ENCODE measurements around the gene PIEZO2.

The PIEZO2 gene

GRCh38 chr18:10843565-10843964 lies 305.8 kb downstream of the PIEZO2 start:
- no peak overlapping the region for H3K27ac ChIP-seq (ENCODE audit: low read length)
- DNase-seq (ENCODE audit: low read depth, low spot score), result no peak
- H3K4me3 ChIP-seq (ENCODE audit: low read length), result no peak overlapping the region
- no CpG with 5 or more reads among the region's 5 CpGs for WGBS (ENCODE audit: insufficient coverage, insufficient read length)
- H3K27me3 ChIP-seq (ENCODE audit: control insufficient read depth, insufficient read depth, low read length), result no peaks in the 10 kb centered on the region
- H3K36me3 ChIP-seq (ENCODE audit: control insufficient read depth, insufficient read depth, low read length), result no peaks in the 10 kb centered on the region
- peaks cover 3% of the 10 kb centered on the region; the same call in 1 of the 2 replicates for H3K4me1 ChIP-seq (ENCODE audit: control insufficient read depth, insufficient read depth, low read length)
- H3K9me3 ChIP-seq (ENCODE audit: control insufficient read depth, insufficient read depth, low read length), result no peaks in the 10 kb centered on the region

DNA sequence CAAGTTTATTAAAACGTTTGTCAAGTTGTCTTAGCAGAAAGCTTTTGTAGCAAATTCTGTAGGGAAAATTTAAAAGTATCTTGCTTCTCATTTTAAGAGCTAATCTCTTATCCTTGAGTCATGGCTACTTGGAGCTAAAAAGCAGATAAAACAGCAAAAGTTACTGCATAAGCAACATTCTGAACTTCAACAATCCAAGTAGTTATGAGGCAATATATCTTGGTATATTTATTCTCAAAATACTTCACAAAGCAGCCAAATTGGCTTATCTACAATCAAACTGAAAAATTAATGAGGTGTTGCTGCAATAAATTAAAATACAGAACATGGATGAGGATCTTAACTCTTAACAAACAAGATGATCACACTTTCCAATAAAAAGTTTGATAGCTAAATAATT lies 306.5 kb downstream of the PIEZO2 start:
- Histone ChIP-seq H3K27me3 (ENCODE audit: control insufficient read depth, insufficient read depth, low read length) (no peaks in the 10 kb centered on the region), H3K27ac (ENCODE audit: low read length) (no peak overlapping the region), H3K36me3 (ENCODE audit: control insufficient read depth, insufficient read depth, low read length) (no peaks in the 10 kb centered on the region), H3K4me1 (ENCODE audit: control insufficient read depth, insufficient read depth, low read length) (peaks cover 1% of the 10 kb centered on the region; the same call in 1 of the 2 replicates), H3K9me3 (ENCODE audit: control insufficient read depth, insufficient read depth, low read length) (no peaks in the 10 kb centered on the region), H3K4me3 (ENCODE audit: low read length) (no peak overlapping the region)
- DNase-seq (ENCODE audit: low read depth, low spot score), result no peak
- no CpG with 5 or more reads among the region's 1 CpG for WGBS (ENCODE audit: insufficient coverage, insufficient read length)

- no CpG with 5 or more reads among the region's 4 CpGs for WGBS (ENCODE audit: insufficient coverage, insufficient read length)
- H3K4me3 ChIP-seq (ENCODE audit: low read length), result no peak overlapping the region
- no peak overlapping the region for H3K27ac ChIP-seq (ENCODE audit: low read length)
- DNase-seq (ENCODE audit: low read depth, low spot score), result no peak
- no peaks in the 10 kb centered on the region for H3K36me3 ChIP-seq (ENCODE audit: control insufficient read depth, insufficient read depth, low read length)
- H3K9me3 ChIP-seq (ENCODE audit: control insufficient read depth, insufficient read depth, low read length), result no peaks in the 10 kb centered on the region
- no peaks in the 10 kb centered on the region for H3K27me3 ChIP-seq (ENCODE audit: control insufficient read depth, insufficient read depth, low read length)
- H3K4me1 ChIP-seq (ENCODE audit: control insufficient read depth, insufficient read depth, low read length), result no peaks in the 10 kb centered on the region
Observed at GRCh38 chr18:10842371-10842770, 307.0 kb downstream of the PIEZO2 start.

DNA sequence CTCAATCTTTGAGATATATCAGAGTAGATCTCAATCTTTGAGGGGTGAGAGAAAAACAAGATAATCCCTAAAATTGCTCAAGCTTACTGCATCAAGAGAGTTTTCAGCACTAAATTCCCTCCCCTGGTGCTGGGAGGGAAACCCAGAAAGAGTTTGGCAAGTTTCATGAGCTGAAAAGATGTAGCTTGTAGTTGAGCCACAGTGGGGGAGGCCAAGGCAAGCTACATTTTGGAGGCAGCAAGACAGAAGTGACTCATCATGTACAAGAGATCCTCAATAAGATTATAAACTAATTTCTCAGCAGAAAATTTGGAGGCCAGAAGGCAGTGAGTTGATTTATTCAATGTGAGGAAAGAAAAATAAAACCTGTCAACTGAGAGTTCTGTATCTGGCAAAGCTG lies 308.2 kb downstream of the PIEZO2 start:
- no peak overlapping the region for H3K27ac ChIP-seq (ENCODE audit: low read length)
- H3K4me3 ChIP-seq (ENCODE audit: low read length), result no peak overlapping the region
- no peaks in the 10 kb centered on the region for H3K36me3 ChIP-seq (ENCODE audit: control insufficient read depth, insufficient read depth, low read length)
- DNase-seq (ENCODE audit: low read depth, low spot score), result no peak
- H3K9me3 ChIP-seq (ENCODE audit: control insufficient read depth, insufficient read depth, low read length), result no peaks in the 10 kb centered on the region
- no peaks in the 10 kb centered on the region for H3K27me3 ChIP-seq (ENCODE audit: control insufficient read depth, insufficient read depth, low read length)
- H3K4me1 ChIP-seq (ENCODE audit: control insufficient read depth, insufficient read depth, low read length), result no peaks in the 10 kb centered on the region

- Histone ChIP-seq H3K9me3 (ENCODE audit: control insufficient read depth, insufficient read depth, low read length) (no peaks in the 10 kb centered on the region), H3K4me1 (ENCODE audit: control insufficient read depth, insufficient read depth, low read length) (no peaks in the 10 kb centered on the region), H3K27me3 (ENCODE audit: control insufficient read depth, insufficient read depth, low read length) (no peaks in the 10 kb centered on the region), H3K27ac (ENCODE audit: low read length) (no peak overlapping the region), H3K36me3 (ENCODE audit: control insufficient read depth, insufficient read depth, low read length) (no peaks in the 10 kb centered on the region), H3K4me3 (ENCODE audit: low read length) (no peak overlapping the region)
- no peak for DNase-seq (ENCODE audit: low read depth, low spot score)
- no CpG with 5 or more reads among the region's 2 CpGs for WGBS (ENCODE audit: insufficient coverage, insufficient read length)
Observed at GRCh38 chr18:10840743-10841142, 308.6 kb downstream of the PIEZO2 start.

DNA sequence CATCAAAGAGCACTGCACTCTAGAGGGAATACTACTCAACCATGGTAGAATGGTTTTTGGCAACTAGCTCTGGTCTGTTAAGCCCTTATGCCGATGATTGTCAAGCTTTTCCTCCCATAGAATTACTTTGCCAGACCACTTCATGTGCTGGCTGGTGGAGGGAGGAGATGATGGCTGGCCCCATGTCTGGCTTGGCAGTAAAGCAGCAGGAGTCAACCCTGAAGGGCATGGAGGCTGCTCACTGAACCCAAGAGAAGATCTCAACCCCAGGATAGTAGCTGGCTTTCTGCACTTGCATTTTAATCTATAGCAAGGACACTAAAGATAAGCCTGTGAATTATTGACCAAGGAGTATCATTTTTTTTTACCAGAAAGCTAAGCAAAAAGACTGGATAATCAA lies 309.9 kb downstream of the PIEZO2 start:
- WGBS (ENCODE audit: insufficient coverage, insufficient read length), result no CpG with 5 or more reads among the region's 1 CpG

DNA sequence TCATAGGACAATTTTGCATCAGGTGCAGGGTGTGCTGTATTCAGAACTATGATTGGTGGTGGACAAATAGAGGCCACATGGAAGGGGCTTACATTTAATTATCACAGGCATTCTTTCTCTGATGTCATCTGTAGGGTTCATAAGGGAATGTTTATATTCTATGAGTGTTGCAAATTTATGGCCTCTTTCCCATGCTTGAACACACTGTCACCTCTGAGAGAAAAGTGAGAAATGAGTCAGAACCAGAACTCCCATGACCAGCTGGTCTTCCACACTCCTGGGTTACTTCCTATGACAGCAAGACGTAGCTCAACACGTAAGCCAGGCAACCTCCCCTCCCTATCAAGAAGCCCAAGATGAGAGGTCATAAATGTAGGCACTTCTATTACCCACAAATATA lies 310.8 kb downstream of the PIEZO2 start:
- no peaks in the 10 kb centered on the region for H3K9me3 ChIP-seq (ENCODE audit: control insufficient read depth, insufficient read depth, low read length)
- no CpG with 5 or more reads among the region's 2 CpGs for WGBS (ENCODE audit: insufficient coverage, insufficient read length)
- no peak for DNase-seq (ENCODE audit: low read depth, low spot score)

More for the DNA sequence above, 309.9 kb downstream of the PIEZO2 start:
- DNase-seq (ENCODE audit: low read depth, low spot score), result no peak
- H3K36me3 ChIP-seq (ENCODE audit: control insufficient read depth, insufficient read depth, low read length), result no peaks in the 10 kb centered on the region
- no peak overlapping the region for H3K4me3 ChIP-seq (ENCODE audit: low read length)
- no peak overlapping the region for H3K27ac ChIP-seq (ENCODE audit: low read length)
- H3K27me3 ChIP-seq (ENCODE audit: control insufficient read depth, insufficient read depth, low read length), result no peaks in the 10 kb centered on the region
- no peaks in the 10 kb centered on the region for H3K4me1 ChIP-seq (ENCODE audit: control insufficient read depth, insufficient read depth, low read length)
- H3K9me3 ChIP-seq (ENCODE audit: control insufficient read depth, insufficient read depth, low read length), result no peaks in the 10 kb centered on the region

GRCh38 chr18:10834128-10834815 lies 315.1 kb downstream of the PIEZO2 start:
- Histone ChIP-seq H3K4me3 (ENCODE audit: low read length) (no peak overlapping the region), H3K27me3 (ENCODE audit: control insufficient read depth, insufficient read depth, low read length) (no peaks in the 10 kb centered on the region), H3K27ac (ENCODE audit: low read length) (no peak overlapping the region), H3K9me3 (ENCODE audit: control insufficient read depth, insufficient read depth, low read length) (no peaks in the 10 kb centered on the region), H3K36me3 (ENCODE audit: control insufficient read depth, insufficient read depth, low read length) (no peaks in the 10 kb centered on the region), H3K4me1 (ENCODE audit: control insufficient read depth, insufficient read depth, low read length) (no peaks in the 10 kb centered on the region)
- no peak for DNase-seq (ENCODE audit: low read depth, low spot score)
- WGBS (ENCODE audit: insufficient coverage, insufficient read length), result no CpG with 5 or more reads among the region's 6 CpGs

More for the DNA sequence above, 310.8 kb downstream of the PIEZO2 start:
- H3K36me3 ChIP-seq (ENCODE audit: control insufficient read depth, insufficient read depth, low read length), result no peaks in the 10 kb centered on the region
- no peaks in the 10 kb centered on the region for H3K4me1 ChIP-seq (ENCODE audit: control insufficient read depth, insufficient read depth, low read length)
- H3K4me3 ChIP-seq (ENCODE audit: low read length), result no peak overlapping the region
- no peak overlapping the region for H3K27ac ChIP-seq (ENCODE audit: low read length)
- no peaks in the 10 kb centered on the region for H3K27me3 ChIP-seq (ENCODE audit: control insufficient read depth, insufficient read depth, low read length)

DNA sequence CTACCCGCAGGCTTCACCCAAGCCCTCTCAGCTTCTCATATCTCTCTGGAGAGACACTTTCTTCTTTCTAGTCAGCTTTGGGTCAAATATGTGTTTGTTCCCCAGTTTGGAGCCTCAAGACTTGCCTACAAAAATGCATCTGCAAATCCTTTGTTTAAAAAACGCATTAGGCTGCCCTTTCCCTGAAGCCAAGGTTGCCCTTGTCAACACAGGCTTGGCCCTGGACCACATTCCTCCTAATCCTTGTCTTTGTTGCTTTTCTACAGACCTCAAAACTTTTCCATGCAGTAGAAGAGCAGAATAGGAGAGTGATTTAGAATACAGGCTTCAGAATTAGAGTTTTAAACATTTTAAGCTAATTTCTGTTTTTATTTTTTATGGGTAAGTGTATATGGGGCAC lies 315.7 kb downstream of the PIEZO2 start:
- no peak for DNase-seq (ENCODE audit: low read depth, low spot score)
- Histone ChIP-seq H3K9me3 (ENCODE audit: control insufficient read depth, insufficient read depth, low read length) (no peaks in the 10 kb centered on the region), H3K36me3 (ENCODE audit: control insufficient read depth, insufficient read depth, low read length) (no peaks in the 10 kb centered on the region), H3K4me3 (ENCODE audit: low read length) (no peak overlapping the region), H3K4me1 (ENCODE audit: control insufficient read depth, insufficient read depth, low read length) (no peaks in the 10 kb centered on the region), H3K27me3 (ENCODE audit: control insufficient read depth, insufficient read depth, low read length) (no peaks in the 10 kb centered on the region), H3K27ac (ENCODE audit: low read length) (no peak overlapping the region)
- no CpG with 5 or more reads among the region's 2 CpGs for whole genome bisulfite sequencing (ENCODE audit: insufficient coverage, insufficient read length)

DNA sequence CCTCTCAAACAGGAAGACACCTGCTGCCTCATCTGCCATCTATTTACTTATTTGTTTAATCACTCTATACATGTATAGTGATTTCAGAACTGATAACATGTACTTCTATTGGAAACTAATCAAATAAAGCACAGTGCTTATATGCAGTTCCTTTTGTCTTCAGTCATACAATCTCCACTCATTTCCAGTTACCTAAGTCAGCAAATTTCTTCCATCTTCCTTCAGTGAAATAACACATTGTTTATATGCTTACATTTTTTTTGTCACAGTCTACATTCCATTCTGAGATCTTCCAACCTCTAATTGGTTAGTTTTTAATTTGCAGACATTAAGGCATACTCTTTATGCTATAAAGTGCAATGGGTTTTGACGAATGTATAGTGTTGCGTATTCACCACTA lies 323.0 kb downstream of the PIEZO2 start:
- Histone ChIP-seq H3K4me1 (ENCODE audit: control insufficient read depth, insufficient read depth, low read length) (peaks cover 1% of the 10 kb centered on the region; the same call in 1 of the 2 replicates), H3K4me3 (ENCODE audit: low read length) (no peak overlapping the region), H3K9me3 (ENCODE audit: control insufficient read depth, insufficient read depth, low read length) (no peaks in the 10 kb centered on the region), H3K27ac (ENCODE audit: low read length) (no peak overlapping the region), H3K36me3 (ENCODE audit: control insufficient read depth, insufficient read depth, low read length) (no peaks in the 10 kb centered on the region), H3K27me3 (ENCODE audit: control insufficient read depth, insufficient read depth, low read length) (no peaks in the 10 kb centered on the region)
- no CpG with 5 or more reads among the region's 2 CpGs for WGBS (ENCODE audit: insufficient coverage, insufficient read length)
- DNase-seq (ENCODE audit: low read depth, low spot score), result no peak

DNA sequence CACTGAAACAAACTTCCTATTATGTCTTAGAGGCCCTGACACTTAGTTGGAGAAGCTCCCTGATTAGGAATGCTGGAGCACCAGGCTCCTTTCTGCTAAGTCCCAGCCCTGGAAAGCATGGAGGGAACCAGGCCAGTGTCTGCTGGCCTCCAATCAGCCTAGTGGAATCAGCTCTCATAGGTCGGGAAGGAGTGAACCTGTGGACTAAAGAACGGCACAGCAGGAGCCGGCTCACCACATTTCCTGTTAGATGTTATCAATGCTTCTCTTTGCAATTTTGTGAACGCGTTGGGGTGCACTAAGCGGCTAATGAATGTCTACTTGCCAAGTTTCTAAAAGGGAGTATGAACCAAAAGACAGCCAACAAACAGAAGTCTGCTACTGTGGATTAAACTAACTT lies 326.9 kb downstream of the PIEZO2 start:
- no peak overlapping the region for H3K4me3 ChIP-seq (ENCODE audit: low read length)
- peaks cover 1% of the 10 kb centered on the region; the same call in 1 of the 2 replicates for H3K4me1 ChIP-seq (ENCODE audit: control insufficient read depth, insufficient read depth, low read length)
- no CpG with 5 or more reads among the region's 6 CpGs for WGBS (ENCODE audit: insufficient coverage, insufficient read length)
- no peaks in the 10 kb centered on the region for H3K9me3 ChIP-seq (ENCODE audit: control insufficient read depth, insufficient read depth, low read length)
- no peak for DNase-seq (ENCODE audit: low read depth, low spot score)
- H3K27ac ChIP-seq (ENCODE audit: low read length), result no peak overlapping the region
- H3K27me3 ChIP-seq (ENCODE audit: control insufficient read depth, insufficient read depth, low read length), result no peaks in the 10 kb centered on the region
- H3K36me3 ChIP-seq (ENCODE audit: control insufficient read depth, insufficient read depth, low read length), result no peaks in the 10 kb centered on the region

Data from iPS DF 6.9 (cell line).